HL-60 (cell line): ENCODE data around the gene SP1.

Experiments
- GABPA ChIP-seq: IDR thresholded peaks from 2 replicates; pipeline ENCODE4 v1.6.1; 2012; ENCODE audit warnings: low read depth
- POLR2AphosphoS5 ChIP-seq: IDR thresholded peaks from 2 replicates; pipeline ENCODE4 v1.6.1; 2012; ENCODE audit warnings: low read depth
- TF ChIP-seq, protein P1 (sequence below): IDR thresholded peaks from one replicate; pipeline ENCODE4 v1.5.1; 2011; ENCODE audit warnings: low read length, control low read depth, inconsistent platforms; ENCODE audit not compliant: insufficient read depth

DNA sequence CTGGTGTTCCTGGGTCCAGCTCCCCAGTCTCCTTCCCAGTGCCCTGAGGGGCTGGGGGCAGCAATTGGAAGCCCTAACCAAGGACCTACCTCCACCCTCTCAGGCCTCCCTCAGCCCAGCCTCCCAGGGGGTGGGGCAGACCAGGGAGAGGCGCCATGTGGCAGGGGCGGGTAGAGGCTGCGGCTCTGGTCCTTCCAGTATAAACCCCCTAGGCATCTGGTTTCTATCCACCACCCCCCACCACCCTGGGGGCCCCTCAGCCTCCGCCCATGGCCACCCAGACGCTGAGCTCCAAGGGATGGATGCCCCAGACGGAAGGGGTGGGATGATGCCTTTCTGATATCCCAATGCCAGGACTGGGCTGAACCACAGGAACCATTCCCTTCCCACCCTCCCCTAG is 41.1 kb upstream of the SP1 start:
- TF ChIP-seq, protein P1, sequence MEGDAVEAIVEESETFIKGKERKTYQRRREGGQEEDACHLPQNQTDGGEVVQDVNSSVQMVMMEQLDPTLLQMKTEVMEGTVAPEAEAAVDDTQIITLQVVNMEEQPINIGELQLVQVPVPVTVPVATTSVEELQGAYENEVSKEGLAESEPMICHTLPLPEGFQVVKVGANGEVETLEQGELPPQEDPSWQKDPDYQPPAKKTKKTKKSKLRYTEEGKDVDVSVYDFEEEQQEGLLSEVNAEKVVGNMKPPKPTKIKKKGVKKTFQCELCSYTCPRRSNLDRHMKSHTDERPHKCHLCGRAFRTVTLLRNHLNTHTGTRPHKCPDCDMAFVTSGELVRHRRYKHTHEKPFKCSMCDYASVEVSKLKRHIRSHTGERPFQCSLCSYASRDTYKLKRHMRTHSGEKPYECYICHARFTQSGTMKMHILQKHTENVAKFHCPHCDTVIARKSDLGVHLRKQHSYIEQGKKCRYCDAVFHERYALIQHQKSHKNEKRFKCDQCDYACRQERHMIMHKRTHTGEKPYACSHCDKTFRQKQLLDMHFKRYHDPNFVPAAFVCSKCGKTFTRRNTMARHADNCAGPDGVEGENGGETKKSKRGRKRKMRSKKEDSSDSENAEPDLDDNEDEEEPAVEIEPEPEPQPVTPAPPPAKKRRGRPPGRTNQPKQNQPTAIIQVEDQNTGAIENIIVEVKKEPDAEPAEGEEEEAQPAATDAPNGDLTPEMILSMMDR: no peak
- no peak for TF ChIP-seq GABPA
- TF ChIP-seq POLR2AphosphoS5: no peak
